Measurements from ENCODE around the gene FLVCR2.

The FLVCR2 gene

GRCh38 chr14:75662966-75663365 lies 84.5 kb downstream of the FLVCR2 start:
- Histone ChIP-seq H2AFZ (ENCODE audit: low read length) (no peak overlapping the region), H3K79me2 (ENCODE audit: low read length) (peaks cover 15% of the 10 kb centered on the region), H3K9ac (ENCODE audit: low read length) (no peak overlapping the region), H4K20me1 (ENCODE audit: insufficient read depth, low read length) (no peaks in the 10 kb centered on the region), H3K36me3 (replicated peaks; ENCODE audit: insufficient read depth, low read length) (no peaks in the 10 kb centered on the region), H3K4me3 (ENCODE audit: low read length) (no peak overlapping the region), H3F3A (ENCODE audit: insufficient read depth, low read length) (no peaks in the 10 kb centered on the region), H3K27me3 (replicated peaks; ENCODE audit: insufficient read depth, low read length) (no peaks in the 10 kb centered on the region), H3K4me2 (ENCODE audit: low read depth, low read length) (no peak overlapping the region), H3K9me3 (replicated peaks; ENCODE audit: insufficient read depth, low read length) (no peaks in the 10 kb centered on the region), H3K9me2 (replicated peaks; ENCODE audit: insufficient read depth, low read length) (no peaks in the 10 kb centered on the region), H3K27ac (ENCODE audit: low read length) (no peak overlapping the region), H3K4me1 (ENCODE audit: low read length) (no peaks in the 10 kb centered on the region)
- TF ChIP-seq EZH2phosphoT487 (IDR thresholded peaks at IDR 0.05; ENCODE audit: low read length) (no peak), EZH2 (optimal IDR thresholded peaks at IDR 0.05; ENCODE audit: low read depth, low read length) (no peak), CTCF (IDR thresholded peaks at IDR 0.05; ENCODE audit: low read length) (no peak)
- no peak for DNase-seq

DNA sequence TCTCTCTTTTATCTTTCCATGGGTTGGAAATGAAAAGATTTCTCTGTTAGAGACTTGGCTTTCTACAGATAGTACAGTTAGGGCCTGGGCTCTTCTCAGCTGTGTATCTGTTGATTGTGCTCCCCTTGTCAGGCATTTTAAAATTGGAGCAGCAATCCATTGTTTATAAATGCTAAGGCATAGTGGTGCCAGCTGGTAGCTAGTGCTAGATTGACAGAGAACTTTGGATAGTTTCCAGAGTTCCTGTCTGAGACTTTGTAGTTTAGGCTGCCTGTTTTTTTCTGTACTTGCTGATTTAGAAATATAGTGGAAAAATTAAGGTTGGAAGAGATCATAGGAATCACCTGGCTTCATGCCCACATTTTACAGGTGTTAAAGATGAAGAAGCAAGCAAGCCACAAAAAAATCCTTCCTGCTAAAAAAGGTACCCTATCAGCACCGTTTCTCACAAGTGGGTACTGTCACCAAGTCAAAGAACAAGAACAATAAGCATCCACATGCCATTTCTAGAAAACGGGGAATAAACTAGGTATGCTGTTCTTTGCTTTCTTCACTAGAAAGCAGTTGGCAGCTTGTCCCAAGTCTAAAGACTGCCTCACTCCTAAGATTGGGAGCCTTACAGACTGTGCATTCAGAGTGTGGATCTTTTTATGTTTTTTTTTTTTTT lies 88.8 kb downstream of the FLVCR2 start:
- no peak overlapping the region for H3K4me3 ChIP-seq (ENCODE audit: low read length)
- DNase-seq = no peak
- no peaks in the 10 kb centered on the region for H3F3A ChIP-seq (ENCODE audit: insufficient read depth, low read length)
- no peak overlapping the region for H3K4me2 ChIP-seq (ENCODE audit: low read depth, low read length)
- H4K20me1 ChIP-seq (ENCODE audit: insufficient read depth, low read length) = no peaks in the 10 kb centered on the region
- no peak overlapping the region for H2AFZ ChIP-seq (ENCODE audit: low read length)
- H3K27me3 ChIP-seq (replicated peaks; ENCODE audit: insufficient read depth, low read length) = no peaks in the 10 kb centered on the region
- no peaks in the 10 kb centered on the region for H3K4me1 ChIP-seq (ENCODE audit: low read length)
- no peak overlapping the region for H3K27ac ChIP-seq (ENCODE audit: low read length)
- TF ChIP-seq CTCF (IDR thresholded peaks at IDR 0.05; ENCODE audit: low read length) = no peak
- TF ChIP-seq EZH2 (optimal IDR thresholded peaks at IDR 0.05; ENCODE audit: low read depth, low read length) = no peak
- TF ChIP-seq EZH2phosphoT487 (IDR thresholded peaks at IDR 0.05; ENCODE audit: low read length) = no peak
- no peak overlapping the region for H3K9ac ChIP-seq (ENCODE audit: low read length)
- H3K79me2 ChIP-seq (ENCODE audit: low read length) = no peaks in the 10 kb centered on the region
- H3K36me3 ChIP-seq (replicated peaks; ENCODE audit: insufficient read depth, low read length) = no peaks in the 10 kb centered on the region
- no peaks in the 10 kb centered on the region for H3K9me2 ChIP-seq (replicated peaks; ENCODE audit: insufficient read depth, low read length)
- no peaks in the 10 kb centered on the region for H3K9me3 ChIP-seq (replicated peaks; ENCODE audit: insufficient read depth, low read length)

DNA sequence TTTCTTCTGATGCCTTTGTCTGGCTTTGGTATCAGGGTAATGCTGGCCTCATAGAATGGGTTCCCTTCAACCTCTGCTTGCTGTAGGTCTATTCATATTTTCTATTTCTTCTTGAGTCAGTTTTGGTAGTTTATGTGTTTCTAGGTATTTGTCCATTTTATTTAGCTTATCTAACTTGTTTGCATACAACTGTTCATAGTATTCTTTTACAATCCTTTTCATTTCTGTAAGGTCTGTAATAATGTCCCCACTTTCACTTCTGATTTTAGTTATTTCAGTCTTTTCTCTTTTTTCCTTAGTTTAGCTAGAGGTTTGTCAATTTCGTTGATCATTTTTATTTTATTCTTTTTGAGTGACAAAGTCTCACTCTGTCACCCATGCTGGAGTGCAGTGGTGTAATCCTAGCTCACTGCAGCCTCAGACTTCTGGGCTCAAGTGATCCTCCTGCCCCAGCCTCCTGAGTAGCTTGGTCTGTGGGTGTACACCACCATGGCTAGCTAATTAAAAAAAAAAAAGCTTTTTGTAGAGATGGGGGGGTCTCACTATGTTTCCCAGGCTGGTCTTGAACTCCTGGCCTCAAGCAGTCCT lies 94.3 kb downstream of the FLVCR2 start:
- H3K27ac ChIP-seq (ENCODE audit: low read length) = no peak overlapping the region
- H2AFZ ChIP-seq (ENCODE audit: low read length) = no peak overlapping the region
- no peaks in the 10 kb centered on the region for H3K9me2 ChIP-seq (replicated peaks; ENCODE audit: insufficient read depth, low read length)
- no peak overlapping the region for H3K4me3 ChIP-seq (ENCODE audit: low read length)
- no peak for DNase-seq
- H3K27me3 ChIP-seq (replicated peaks; ENCODE audit: insufficient read depth, low read length) = no peaks in the 10 kb centered on the region
- no peaks in the 10 kb centered on the region for H3K36me3 ChIP-seq (replicated peaks; ENCODE audit: insufficient read depth, low read length)
- no peak overlapping the region for H3K9ac ChIP-seq (ENCODE audit: low read length)
- H3F3A ChIP-seq (ENCODE audit: insufficient read depth, low read length) = no peaks in the 10 kb centered on the region
- no peaks in the 10 kb centered on the region for H3K79me2 ChIP-seq (ENCODE audit: low read length)
- H4K20me1 ChIP-seq (ENCODE audit: insufficient read depth, low read length) = no peaks in the 10 kb centered on the region
- H3K4me2 ChIP-seq (ENCODE audit: low read depth, low read length) = no peak overlapping the region
- no peaks in the 10 kb centered on the region for H3K4me1 ChIP-seq (ENCODE audit: low read length)
- TF ChIP-seq EZH2 (optimal IDR thresholded peaks at IDR 0.05; ENCODE audit: low read depth, low read length) (no peak), EZH2phosphoT487 (IDR thresholded peaks at IDR 0.05; ENCODE audit: low read length) (no peak), CTCF (IDR thresholded peaks at IDR 0.05; ENCODE audit: low read length) (no peak)
- no peaks in the 10 kb centered on the region for H3K9me3 ChIP-seq (replicated peaks; ENCODE audit: insufficient read depth, low read length)

All from MM.1S (cell line).